Activated naive CD8-positive, alpha-beta T cell treated with anti-CD3 and anti-CD28 coated beads, Interleukin-2, amount 50 U/mL, for 16 hours (primary cell): Measurements from ENCODE around the gene RPS6KA5.

Experiments
- DNase-seq: peaks from one replicate; pipeline ENCODE4 v3.0.0-alpha.2; 2020; ENCODE audit warnings: low read depth, low spot score

RPS6KA5 gene

GRCh38 chr14:90809530-90810312, 250.7 kb downstream of the RPS6KA5 start:
- DNase-seq, result no peak

GRCh38 chr14:90808759-90809529, 251.5 kb downstream of the RPS6KA5 start:
- DNase-seq, result no peak

- DNase-seq, result no peak
These were observed 253.4 kb downstream of the RPS6KA5 start for GRCh38 chr14:90807060-90807459.

- no peak for DNase-seq
These were observed 254.5 kb downstream of the RPS6KA5 start for GRCh38 chr14:90805662-90806540.

- no peak for DNase-seq
These were observed 255.4 kb downstream of the RPS6KA5 start for GRCh38 chr14:90805084-90805391.

GRCh38 chr14:90804292-90805083, 256.0 kb downstream of the RPS6KA5 start:
- no peak for DNase-seq

GRCh38 chr14:90803249-90803648, 257.2 kb downstream of the RPS6KA5 start:
- no peak for DNase-seq

GRCh38 chr14:90799420-90799819, 261.0 kb downstream of the RPS6KA5 start:
- DNase-seq, result no peak

GRCh38 chr14:90797919-90798318, 262.5 kb downstream of the RPS6KA5 start:
- no peak for DNase-seq
